Colonic mucosa (tissue), 4 donors: Measurements from ENCODE around the gene ADARB2. TPM values are rescaled to one million over a fixed set of nuclear protein-coding genes. Genes with fewer than 3 reads are reported as not detected.

ENCODE experiments used
- DNase-seq: peaks from one replicate; pipeline ENCODE4 v3.0.0-alpha.2; 2020
- H3K27ac ChIP-seq: fragments of 200-600 bp; one replicate; pipeline ENCODE4 v1.8.0; 2021
- H3K27me3 ChIP-seq: fragments of 200-600 bp; one replicate; pipeline ENCODE4 v1.8.0; 2021
- H3K36me3 ChIP-seq: fragments of 200-600 bp; one replicate; pipeline ENCODE4 v1.8.0; 2021
- H3K4me1 ChIP-seq: fragments of 200-600 bp; one replicate; pipeline ENCODE4 v1.8.0; 2021; ENCODE audit warnings: mild to moderate bottlenecking
- H3K4me3 ChIP-seq: fragments of 200-600 bp; one replicate; pipeline ENCODE4 v1.8.0; 2021
- H3K9ac ChIP-seq, 2 donors: one replicate each; pipeline ENCODE4 v1.7.0; 2013; ENCODE audit warnings: control low read depth in 2 of 2, low read depth in 2 of 2, low read length in 2 of 2
- H3K9me3 ChIP-seq: fragments of 200-600 bp; one replicate; pipeline ENCODE4 v1.8.0; 2021
- CTCF ChIP-seq: fragments of 200-600 bp; IDR thresholded peaks from one replicate; pipeline ENCODE4 v1.8.0; 2022; ENCODE audit warnings: antibody characterized with exemption, mild to moderate bottlenecking
- intact Hi-C: fragments of 100-400 bp; cut with DNase I; formaldehyde crosslinking; loops from one replicate; pipeline ENCODE4 v1.14.1; 2022
- total RNA-seq, 2 donors: library from RNA; stranded (reverse); fragmentation: NEBNext Ultra II Directional in 1 of 2; extraction: Animal tissue kit (Norgen Biotek cat#: 25700) in 1 of 2; gene quantifications; one replicate each; pipeline ENCODE4 v1.2.1, GENCODE V29; 2021
- donor health status: healthy.
- donor health status: DM: no; HTN: no; CAD: no.
- donor health status: DM: no; HTN: no; CAD: no.

ADARB2 gene
- total RNA-seq, 2 donors from 2014 or later: 0.19 TPM; not detected in 1

- intact Hi-C loops: no loop called here
- H3K36me3 ChIP-seq: no peaks in the 10 kb centered on the region
- no peaks in the 10 kb centered on the region for H3K4me1 ChIP-seq
Observed at GRCh38 chr10:1366811-1367425, 370.4 kb downstream of the ADARB2 start.

DNA sequence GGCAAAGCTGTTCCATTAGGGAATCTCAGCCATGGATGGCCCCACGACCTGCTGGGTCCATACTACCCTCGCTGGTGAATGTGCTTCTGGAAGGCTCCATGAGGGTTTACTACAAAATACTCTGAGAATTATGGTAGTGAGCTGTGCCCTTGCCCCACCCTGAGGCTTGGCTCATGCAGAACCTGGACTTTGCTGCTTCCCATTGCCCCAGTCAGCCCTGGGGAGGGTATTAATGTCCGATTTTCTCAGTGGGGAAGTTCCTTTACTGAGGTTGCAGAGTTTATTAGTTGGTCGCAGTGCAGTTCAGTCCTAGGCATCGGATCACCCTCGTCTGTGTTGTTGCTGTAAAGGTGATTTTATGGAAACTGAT is 371.0 kb downstream of the ADARB2 start:
- intact Hi-C loops: no loop called here
- Histone ChIP-seq H3K9me3 (no peaks in the 10 kb centered on the region), H3K4me3 (no peak overlapping the region), H3K4me1 (no peaks in the 10 kb centered on the region), H3K36me3 (no peaks in the 10 kb centered on the region), H3K27ac (no peak overlapping the region), H3K27me3 (no peaks in the 10 kb centered on the region), H3K9ac (no peak overlapping the region)
- DNase-seq: peak; percentile 18
- TF ChIP-seq CTCF: no peak

More at GRCh38 chr10:1366811-1367425, 370.4 kb downstream of the ADARB2 start:
- peak; percentile 2 for DNase-seq
- Histone ChIP-seq H3K27ac (no peak overlapping the region), H3K4me3 (no peak overlapping the region), H3K9me3 (no peaks in the 10 kb centered on the region), H3K27me3 (no peaks in the 10 kb centered on the region), H3K9ac (no peak overlapping the region)
- no peak for TF ChIP-seq CTCF

DNA sequence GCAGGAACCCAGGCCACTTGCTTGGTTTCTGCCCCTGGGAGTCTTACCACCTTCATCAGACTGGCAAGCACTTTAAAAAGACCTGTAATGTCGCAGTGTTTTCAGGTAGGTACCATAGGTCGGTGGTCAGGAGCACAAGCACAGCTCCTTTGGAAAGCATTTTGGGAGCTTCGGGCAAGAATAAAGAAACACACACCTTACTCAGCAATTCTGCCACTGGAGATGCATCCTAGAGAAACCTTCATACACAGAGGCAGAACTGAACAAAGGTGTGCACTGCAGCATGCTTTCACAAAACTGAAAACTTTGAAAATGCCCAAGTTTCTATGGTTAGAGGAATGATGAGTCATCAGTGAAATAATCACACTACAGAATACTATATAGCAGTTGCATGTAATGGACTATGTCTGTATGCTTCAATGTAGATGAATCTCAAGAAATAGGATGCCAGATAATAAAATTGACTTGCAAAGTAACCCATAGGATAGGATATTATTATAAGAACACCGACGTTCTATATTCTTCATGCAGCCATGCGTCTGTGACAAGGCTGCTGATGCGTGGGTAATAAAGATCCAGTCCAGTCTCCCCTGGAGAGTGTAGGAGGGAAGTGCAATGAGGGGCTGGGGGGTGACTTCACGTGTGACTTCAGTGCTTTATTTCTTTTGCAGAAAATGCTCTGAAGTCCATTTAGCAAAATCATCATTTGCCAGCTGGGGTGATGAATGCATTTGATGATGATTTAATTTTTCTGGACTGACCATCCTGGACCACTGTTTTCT is 371.6 kb downstream of the ADARB2 start:
- Histone ChIP-seq H3K36me3 (no peaks in the 10 kb centered on the region), H3K9ac (no peak overlapping the region), H3K27ac (no peak overlapping the region), H3K4me1 (no peaks in the 10 kb centered on the region), H3K4me3 (no peak overlapping the region), H3K9me3 (no peaks in the 10 kb centered on the region), H3K27me3 (no peaks in the 10 kb centered on the region)
- DNase-seq: peak; percentile 6
- TF ChIP-seq CTCF: no peak
- intact Hi-C loops: no loop called here

GRCh38 chr10:1364151-1364910 is 373.0 kb downstream of the ADARB2 start:
- peak; percentile 4 for DNase-seq
- H3K36me3 ChIP-seq: no peaks in the 10 kb centered on the region
- no peaks in the 10 kb centered on the region for H3K9me3 ChIP-seq
- H3K9ac ChIP-seq: no peak overlapping the region
- H3K4me1 ChIP-seq: no peaks in the 10 kb centered on the region
- intact Hi-C loops: no loop called here
- H3K27ac ChIP-seq: no peak overlapping the region
- H3K27me3 ChIP-seq: no peaks in the 10 kb centered on the region
- H3K4me3 ChIP-seq: no peak overlapping the region
- TF ChIP-seq CTCF: no peak

- no peaks in the 10 kb centered on the region for H3K4me1 ChIP-seq
- no peaks in the 10 kb centered on the region for H3K36me3 ChIP-seq
- H3K9ac ChIP-seq: no peak overlapping the region
- no peak overlapping the region for H3K4me3 ChIP-seq
- peak; percentile 5 for DNase-seq
- no peaks in the 10 kb centered on the region for H3K9me3 ChIP-seq
- no peak overlapping the region for H3K27ac ChIP-seq
- no peaks in the 10 kb centered on the region for H3K27me3 ChIP-seq
- intact Hi-C loops: no loop called here
- no peak for TF ChIP-seq CTCF
Observed at GRCh38 chr10:1363446-1364121, 373.7 kb downstream of the ADARB2 start.
